Measurements from ENCODE around the gene PRKCE.

GRCh38 chr2:45726188-45726587 is 74.7 kb downstream of the PRKCE start:
- TF ChIP-seq POLR2AphosphoS5 (IDR thresholded peaks at IDR 0.05; ENCODE audit: low read depth, low read length) (no peak), POLR2A (IDR thresholded peaks at IDR 0.05; ENCODE audit: low read depth, low read length) (no peak)
